Heart left ventricle (tissue), 16 donors: ENCODE data around the gene CNN3. TPM values are rescaled to one million over a fixed set of nuclear protein-coding genes. Genes with fewer than 3 reads are reported as not detected.

ENCODE experiments used
- ATAC-seq, 4 donors: fragments of 200-7000 bp; cut with Tn5 transposase; one replicate each; pipeline ENCODE4 v1.9.1; 2020 to 2022; ENCODE audit warnings: moderate library complexity in 4 of 4, mild to moderate bottlenecking in 3 of 4, moderate number of reproducible peaks in 1 of 4
- DNase-seq, 5 donors: peaks; one replicate each; pipeline ENCODE4 v3.0.0-alpha.2; 2020
- H3K27ac ChIP-seq, 12 donors: fragments of 200-600 bp; sonication (generic) in 4 of 12; one replicate each; pipeline versions ENCODE4 v1.5.0 to v1.8.0; 2016 to 2022; ENCODE audit warnings: mild to moderate bottlenecking in 2 of 12
- H3K27me3 ChIP-seq, 9 donors: fragments of 200-600 bp; sonication (generic) in 2 of 9; one replicate each; pipeline versions ENCODE4 v1.5.1 to v1.8.0; 2016 to 2022; ENCODE audit warnings: mild to moderate bottlenecking in 3 of 9
- H3K36me3 ChIP-seq, 9 donors: fragments of 200-600 bp; sonication (generic) in 2 of 9; one replicate each; pipeline versions ENCODE4 v1.5.0 to v1.8.0; 2018 to 2022; ENCODE audit warnings: mild to moderate bottlenecking in 2 of 9
- H3K4me1 ChIP-seq, 12 donors: fragments of 200-600 bp; sonication (generic) in 4 of 12; one replicate each; pipeline versions ENCODE4 v1.5.0 to v1.8.0; 2016 to 2022; ENCODE audit warnings: mild to moderate bottlenecking in 3 of 12
- H3K4me3 ChIP-seq, 12 donors: fragments of 200-600 bp; sonication (generic) in 4 of 12; one replicate each; pipeline versions ENCODE4 v1.5.0 to v1.8.0; 2017 to 2022; ENCODE audit warnings: mild to moderate bottlenecking in 9 of 12, moderate library complexity in 4 of 12
- H3K9me3 ChIP-seq, 12 donors: fragments of 200-600 bp; sonication (generic) in 4 of 12; one replicate each; pipeline versions ENCODE4 v1.5.0 to v1.8.0; 2016 to 2022; ENCODE audit warnings: mild to moderate bottlenecking in 1 of 12
- POLR2A ChIP-seq, 2 donors: fragments of 450-650 bp; IDR thresholded peaks; one replicate each; pipeline ENCODE4 v1.6.1; 2017; ENCODE audit warnings: antibody characterized with exemption in 2 of 2, mild to moderate bottlenecking in 2 of 2, moderate library complexity in 2 of 2
- WGBS, 4 donors: extraction: QIAGEN DNeasy Blood & Tissue Kit in 2 of 4; methylation state at CpG; one replicate each; pipeline versions ENCODE4 v1.1.5 to v1.1.7; 2013 to 2018; 5-methylcytosine and 5-hydroxymethylcytosine counted together
- intact Hi-C, 10 donors: fragments of 100-400 bp; cut with DNase I; formaldehyde crosslinking; loops; one replicate each; pipeline versions ENCODE4 v1.11.1 to v1.14.2; 2022
- polyA plus RNA-seq, 2 donors: library from polyadenylated mRNA; stranded (reverse); fragments of 200-250 nt; gene quantifications; one replicate each; pipeline ENCODE4 v1.2.3, GENCODE V29; 2013
- total RNA-seq, 9 donors: library from RNA; depleted of rRNA in 2 of 9; stranded (reverse); fragments of >200 nt in 2 of 9; fragmentation: NEBNext Ultra II Directional in 3 of 9; extraction: Animal tissue kit (Norgen Biotek cat#: 25700) in 3 of 9; gene quantifications; one replicate each; pipeline versions ENCODE4 v1.1.0 to v1.2.4, GENCODE V29; 2016 to 2023
- TF ChIP-seq, protein P1 (sequence below), 12 donors: fragments of 200-600 bp; sonication (generic) in 4 of 12; IDR thresholded peaks; one replicate each; pipeline versions ENCODE4 v1.5.0 to v1.8.0; 2018 to 2022; ENCODE audit warnings: antibody characterized with exemption in 12 of 12, mild to moderate bottlenecking in 5 of 12
- donor health status: ischemic (EF 13 %, LVEDD 7.1; RV severe dilation, severe dysfunction).
- donor health status: healthy with polysubstance abuse.
- donor health status: DM: no; HTN: yes; CAD: no.
- donor health status: DM: no; HTN: no; CAD: no.
- donor health status: ischemic (EF 25% LVEDD 6.9; RV normal size, moderate dysfunction).
- donor health status: ischemic (EF 25% LVEDD 5.7; RV mildly dilated, moderate dysfunction).
- donor health status: healthy.
- donor health status: DM: yes; HTN: yes; CAD: no.
- donor health status: ischemic (EF 35%, LVEDD 5.7; RV mildly dilated, moderate dysfunction).
- donor health status: nonischemic (EF 11% LVEDD 7.7; RV severe dilation, severe dysfunction).
- donor health status: DM: yes; HTN: yes; CAD: no.
- donor health status: PGD.
- donor health status: ischemic (EF 29% LVEDD 5.4; RV normal size, mild dysfunction).
- donor health status: nonischemic (EF 23%, LVEDD 6.1; RV moderate dilation, normal function).

The CNN3 gene
- total and polyA plus RNA-seq, 11 donors: 23.8 to 115 (median 73.8) TPM

DNA sequence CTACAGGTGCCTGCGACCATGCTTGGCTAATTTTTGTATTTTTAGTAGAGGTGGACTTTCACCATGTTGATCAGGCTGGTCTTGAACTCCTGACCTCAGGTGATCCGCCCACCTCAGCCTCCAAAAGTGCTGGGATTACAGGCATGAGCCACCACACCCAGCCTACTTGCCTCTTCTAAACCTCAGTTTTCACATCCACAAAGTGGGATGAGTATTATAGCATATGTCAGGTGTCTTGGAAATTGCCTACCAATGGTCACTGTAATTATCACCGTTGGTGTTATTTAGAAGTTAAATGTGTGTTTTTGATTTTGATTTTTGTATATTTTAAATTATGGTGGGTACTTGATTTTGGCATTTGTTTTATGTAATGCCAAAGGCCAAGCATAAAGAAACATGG is 70.0 kb downstream of the CNN3 start:
- intact Hi-C loops: loop anchor here in 5 of 10 donors (5.0 to 10.0 kb wide), 5 partner anchors 58 to 378 kb away; partner anchors contain the start of genes CNN3 (in 2 of the 5) and RWDD3 (in 1 of the 5)
- H3K27ac ChIP-seq: no peak overlapping the region
- DNase-seq (no peak), ATAC-seq (no peak)
- no peaks in the 10 kb centered on the region for H3K36me3 ChIP-seq
- no peak for TF ChIP-seq POLR2A (IDR thresholded peaks at IDR 0.05)
- TF ChIP-seq, protein P1, sequence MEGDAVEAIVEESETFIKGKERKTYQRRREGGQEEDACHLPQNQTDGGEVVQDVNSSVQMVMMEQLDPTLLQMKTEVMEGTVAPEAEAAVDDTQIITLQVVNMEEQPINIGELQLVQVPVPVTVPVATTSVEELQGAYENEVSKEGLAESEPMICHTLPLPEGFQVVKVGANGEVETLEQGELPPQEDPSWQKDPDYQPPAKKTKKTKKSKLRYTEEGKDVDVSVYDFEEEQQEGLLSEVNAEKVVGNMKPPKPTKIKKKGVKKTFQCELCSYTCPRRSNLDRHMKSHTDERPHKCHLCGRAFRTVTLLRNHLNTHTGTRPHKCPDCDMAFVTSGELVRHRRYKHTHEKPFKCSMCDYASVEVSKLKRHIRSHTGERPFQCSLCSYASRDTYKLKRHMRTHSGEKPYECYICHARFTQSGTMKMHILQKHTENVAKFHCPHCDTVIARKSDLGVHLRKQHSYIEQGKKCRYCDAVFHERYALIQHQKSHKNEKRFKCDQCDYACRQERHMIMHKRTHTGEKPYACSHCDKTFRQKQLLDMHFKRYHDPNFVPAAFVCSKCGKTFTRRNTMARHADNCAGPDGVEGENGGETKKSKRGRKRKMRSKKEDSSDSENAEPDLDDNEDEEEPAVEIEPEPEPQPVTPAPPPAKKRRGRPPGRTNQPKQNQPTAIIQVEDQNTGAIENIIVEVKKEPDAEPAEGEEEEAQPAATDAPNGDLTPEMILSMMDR (IDR thresholded peaks at IDR 0.05): no peak
- H3K9me3 ChIP-seq: no peaks in the 10 kb centered on the region
- peaks cover 0 to 53% (median 16%) of the 10 kb centered on the region in 12 donors for H3K4me1 ChIP-seq
- 94 to 96% (median 95%) methylated on average over 3 of the region's 3 CpGs for WGBS, 4 donors
- H3K27me3 ChIP-seq: no peaks in the 10 kb centered on the region
- no peak overlapping the region for H3K4me3 ChIP-seq

DNA sequence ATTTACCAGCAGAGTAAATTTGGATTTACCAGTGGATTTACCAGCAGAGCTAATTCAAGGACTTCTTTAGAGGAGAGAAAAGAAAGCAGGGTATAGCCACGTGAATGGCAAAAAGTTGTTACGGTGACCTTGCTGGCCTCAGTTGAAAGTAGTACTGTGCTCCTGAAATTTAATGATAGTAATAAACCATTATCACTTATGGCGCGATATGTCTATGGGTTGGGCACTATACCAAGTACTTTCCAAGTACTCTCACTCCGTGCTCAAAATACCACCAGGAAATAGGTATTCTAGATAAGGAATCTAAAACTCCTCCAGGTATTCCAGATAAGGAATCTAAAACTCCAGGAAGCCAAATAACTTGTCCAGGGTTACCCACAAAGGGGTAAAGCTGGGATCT is 70.9 kb downstream of the CNN3 start:
- H3K4me3 ChIP-seq: no peak overlapping the region
- no peaks in the 10 kb centered on the region for H3K9me3 ChIP-seq
- no peak for TF ChIP-seq POLR2A (IDR thresholded peaks at IDR 0.05)
- TF ChIP-seq, protein P1 (IDR thresholded peaks at IDR 0.05): no peak
- ATAC-seq: no peak
- H3K27ac ChIP-seq: peak overlapping the region in 1 of 12 donors; percentile 78
- no peaks in the 10 kb centered on the region for H3K36me3 ChIP-seq
- intact Hi-C loops: loop anchor here in 5 of 10 donors (5.0 to 10.0 kb wide), 5 partner anchors 59 to 379 kb away; partner anchors contain the start of genes CNN3 (in 2 of the 5) and RWDD3 (in 1 of the 5)
- WGBS, 4 donors: 60 to 80% (median 69%) methylated on average over 5 of the region's 5 CpGs
- peaks cover 0 to 54% (median 19%) of the 10 kb centered on the region in 12 donors for H3K4me1 ChIP-seq
- DNase-seq: no peak
- H3K27me3 ChIP-seq: no peaks in the 10 kb centered on the region

DNA sequence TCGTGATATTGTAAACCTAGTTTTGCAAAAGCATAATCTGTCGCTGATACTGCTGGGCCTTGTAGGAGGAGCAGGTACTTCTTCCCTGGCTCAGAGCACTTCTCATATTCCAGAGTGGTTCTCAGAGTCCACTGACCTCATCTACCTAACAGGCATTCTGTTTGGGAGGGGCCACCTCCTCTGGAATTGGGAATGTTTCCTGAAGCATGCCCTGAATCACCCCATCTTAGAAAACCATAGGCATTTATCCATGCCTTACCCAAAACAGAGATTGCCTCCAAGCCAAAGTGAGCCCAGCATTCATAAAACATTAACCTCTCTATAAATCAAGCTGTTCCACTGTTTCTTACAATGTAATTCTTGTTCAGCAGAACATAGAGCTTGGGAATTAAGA is 71.6 kb downstream of the CNN3 start:
- intact Hi-C loops: loop anchor here (2.0 to 10.0 kb wide), 8 partner anchors 59 to 379 kb away; partner anchors contain the start of genes CNN3 (in 7 of the 10) and RWDD3 (in 1 of the 10)
- TF ChIP-seq, protein P1 (IDR thresholded peaks at IDR 0.05): no peak
- TF ChIP-seq POLR2A (IDR thresholded peaks at IDR 0.05): no peak

DNA sequence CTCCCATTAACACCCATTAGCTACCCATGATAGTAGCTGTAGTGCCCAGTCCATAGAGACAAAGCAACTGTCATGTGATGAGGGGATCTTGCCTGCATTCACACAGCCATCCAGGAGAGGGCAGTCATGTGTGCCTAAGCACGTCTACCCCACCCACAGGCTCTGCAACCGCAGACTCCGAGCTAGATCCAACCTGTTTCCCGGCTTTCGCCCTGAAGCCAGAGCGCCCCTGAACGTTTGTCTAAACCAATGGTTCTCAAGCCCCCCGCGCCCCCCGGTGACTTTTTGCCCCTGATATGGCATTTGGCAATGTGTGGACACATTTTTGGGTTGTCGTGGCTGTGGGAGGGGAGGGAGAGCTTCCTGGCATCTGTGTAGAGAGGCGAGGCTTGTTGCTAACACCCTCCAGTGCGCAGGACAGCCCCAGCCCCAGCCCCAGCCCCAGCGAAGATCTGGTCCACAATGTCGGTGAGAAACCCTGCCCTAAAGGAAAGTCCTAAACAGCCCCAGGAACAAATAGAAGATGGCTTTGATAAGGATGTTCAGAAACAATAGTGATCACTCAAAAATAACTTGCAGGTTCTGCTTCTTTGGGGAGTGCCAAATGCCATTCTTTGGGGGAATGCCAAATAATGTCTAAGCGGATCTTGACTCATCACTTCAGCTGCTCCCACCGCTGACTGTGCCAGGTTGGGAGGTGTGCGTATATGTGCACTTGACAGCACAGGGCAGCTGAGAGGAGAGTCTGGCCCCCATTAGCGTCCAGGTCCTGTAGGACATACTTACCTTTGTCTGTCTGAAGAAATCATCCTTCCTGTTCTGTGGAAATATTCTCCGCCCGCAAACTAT is 72.2 kb downstream of the CNN3 start:
- Histone ChIP-seq H3K36me3 (no peaks in the 10 kb centered on the region), H3K27me3 (no peaks in the 10 kb centered on the region), H3K27ac (peak overlapping the region in 10 of 12 donors; percentile 12 to 79 (median 70)), H3K4me3 (peak overlapping the region in 11 of 12 donors; percentile 10 to 59 (median 50)), H3K4me1 (peaks cover 0 to 43% (median 17%) of the 10 kb centered on the region in 12 donors), H3K9me3 (no peaks in the 10 kb centered on the region)
- WGBS, 4 donors: 14 to 19% (median 17%) methylated on average over 16 to 21 of the region's 21 CpGs
- intact Hi-C loops: loop anchor here (1.0 to 10.0 kb wide), 10 partner anchors 60 to 380 kb away; partner anchors contain the start of genes CNN3 (in 7 of the 10) and RWDD3 (in 1 of the 10)
- peak; percentile 89 to 95 (median 94) for ATAC-seq
- DNase-seq: peak; percentile 84 to 90 (median 87)
- peak in 1 of 2 donors; percentile 27 for TF ChIP-seq POLR2A (IDR thresholded peaks at IDR 0.05)
- TF ChIP-seq, protein P1 (IDR thresholded peaks at IDR 0.05): peak; percentile 79 to 97 (median 90)

More for the DNA sequence above, 71.6 kb downstream of the CNN3 start:
- no peaks in the 10 kb centered on the region for H3K36me3 ChIP-seq
- no peak overlapping the region for H3K4me3 ChIP-seq
- ATAC-seq (peak in 1 of 4 donors; percentile 4), DNase-seq (no peak)
- H3K27ac ChIP-seq: peak overlapping the region in 9 of 12 donors; percentile 63 to 79 (median 72)
- no peaks in the 10 kb centered on the region for H3K27me3 ChIP-seq
- H3K4me1 ChIP-seq: peaks cover 0 to 49% (median 17%) of the 10 kb centered on the region in 12 donors
- H3K9me3 ChIP-seq: no peaks in the 10 kb centered on the region
- 64 to 75% (median 73%) methylated on average over 2 of the region's 2 CpGs for WGBS, 4 donors
